Astrocyte (in vitro differentiated cells and primary cell): ENCODE data around the gene NAIF1.

Experiments used
- EZH2 ChIP-seq: IDR thresholded peaks from 2 replicates; pipeline ENCODE4 v1.6.1; 2012; ENCODE audit warnings: mild to moderate bottlenecking, low read length, inconsistent platforms; ENCODE audit not compliant: insufficient read depth
- TF ChIP-seq, protein P1 (sequence below): IDR thresholded peaks from 2 replicates; pipeline ENCODE4 v1.5.1; 2011; ENCODE audit warnings: low read depth, mild to moderate bottlenecking, inconsistent platforms, low read length, moderate library complexity; ENCODE audit not compliant: insufficient read depth

DNA sequence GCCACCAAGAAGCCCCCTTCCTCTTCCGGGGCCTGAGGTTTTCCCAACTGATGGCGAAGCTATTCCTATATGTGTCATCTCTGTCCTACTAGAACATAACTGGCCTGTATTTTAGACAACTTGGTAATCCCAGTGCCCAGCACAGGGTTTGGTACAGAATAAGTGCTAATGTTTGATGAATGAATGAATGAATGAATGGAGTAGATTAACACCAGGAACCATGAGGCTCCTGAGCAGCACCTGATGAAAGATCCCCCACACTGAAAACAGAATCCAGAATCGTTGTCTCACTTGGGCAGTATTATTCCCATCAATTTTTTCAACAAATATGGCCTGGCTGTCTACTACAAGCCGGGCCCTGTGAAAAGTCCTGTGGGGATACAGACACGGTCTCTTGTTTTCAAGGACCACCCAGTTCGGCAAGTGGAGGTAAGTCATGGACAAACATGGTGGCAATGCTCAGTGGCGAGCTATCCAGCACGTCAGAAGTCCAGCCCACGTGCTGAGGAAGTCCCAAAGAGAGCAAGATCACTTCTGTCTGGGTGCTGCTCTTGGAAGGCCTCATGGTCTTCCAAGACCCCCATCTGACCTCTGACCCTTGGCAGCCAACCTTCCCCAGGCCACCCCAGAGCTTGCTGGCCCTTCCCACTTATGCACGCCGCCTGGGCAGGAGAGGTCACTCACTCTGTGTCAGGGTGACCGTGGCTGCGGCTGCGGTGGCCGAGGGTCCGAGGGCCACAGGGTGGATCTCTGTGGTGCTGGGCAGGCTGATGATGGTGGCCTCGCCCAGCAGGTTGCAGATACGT is 1.0 kb downstream of the NAIF1 start:
- TF ChIP-seq, protein P1, sequence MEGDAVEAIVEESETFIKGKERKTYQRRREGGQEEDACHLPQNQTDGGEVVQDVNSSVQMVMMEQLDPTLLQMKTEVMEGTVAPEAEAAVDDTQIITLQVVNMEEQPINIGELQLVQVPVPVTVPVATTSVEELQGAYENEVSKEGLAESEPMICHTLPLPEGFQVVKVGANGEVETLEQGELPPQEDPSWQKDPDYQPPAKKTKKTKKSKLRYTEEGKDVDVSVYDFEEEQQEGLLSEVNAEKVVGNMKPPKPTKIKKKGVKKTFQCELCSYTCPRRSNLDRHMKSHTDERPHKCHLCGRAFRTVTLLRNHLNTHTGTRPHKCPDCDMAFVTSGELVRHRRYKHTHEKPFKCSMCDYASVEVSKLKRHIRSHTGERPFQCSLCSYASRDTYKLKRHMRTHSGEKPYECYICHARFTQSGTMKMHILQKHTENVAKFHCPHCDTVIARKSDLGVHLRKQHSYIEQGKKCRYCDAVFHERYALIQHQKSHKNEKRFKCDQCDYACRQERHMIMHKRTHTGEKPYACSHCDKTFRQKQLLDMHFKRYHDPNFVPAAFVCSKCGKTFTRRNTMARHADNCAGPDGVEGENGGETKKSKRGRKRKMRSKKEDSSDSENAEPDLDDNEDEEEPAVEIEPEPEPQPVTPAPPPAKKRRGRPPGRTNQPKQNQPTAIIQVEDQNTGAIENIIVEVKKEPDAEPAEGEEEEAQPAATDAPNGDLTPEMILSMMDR: no peak
- TF ChIP-seq EZH2: no peak
